OCI-LY1 (cell line): ENCODE measurements around the gene CFAP46.

Experiments used
- H2AFZ ChIP-seq: fragments of 200-600 bp; sonication (generic), shearing (Covaris generic); 2 replicates; pipeline ENCODE4 v1.6.0; 2014; ENCODE audit warnings: antibody characterized with exemption, mild to moderate bottlenecking, low read length
- H3F3A ChIP-seq: fragments of 200-600 bp; sonication (generic), shearing (Covaris generic); 2 replicates; pipeline ENCODE4 v1.6.0; 2014; ENCODE audit warnings: mild to moderate bottlenecking, antibody characterized with exemption, low read length, moderate library complexity; ENCODE audit not compliant: insufficient read depth
- H3K27ac ChIP-seq: fragments of 200-600 bp; sonication (generic); 2 replicates; pipeline ENCODE4 v1.5.1; 2014; ENCODE audit warnings: low read length, mixed run types, mild to moderate bottlenecking, low read depth; ENCODE audit not compliant: poor library complexity, severe bottlenecking
- H3K27me3 ChIP-seq: fragments of 200-600 bp; sonication (generic); 2 replicates; pipeline ENCODE4 v1.6.0; 2014; ENCODE audit warnings: antibody characterized with exemption, mild to moderate bottlenecking, low read length, moderate library complexity; ENCODE audit not compliant: insufficient read depth
- H3K36me3 ChIP-seq: fragments of 200-600 bp; sonication (generic); 2 replicates; pipeline ENCODE4 v1.6.1; 2014; ENCODE audit warnings: mild to moderate bottlenecking, antibody characterized with exemption, low read length, moderate library complexity, mixed read lengths; ENCODE audit not compliant: insufficient read depth
- H3K4me1 ChIP-seq: fragments of 200-600 bp; sonication (generic); 2 replicates; pipeline ENCODE4 v1.5.1; 2014; ENCODE audit warnings: mild to moderate bottlenecking, low read length, moderate library complexity; ENCODE audit not compliant: insufficient read depth, severe bottlenecking
- H3K4me2 ChIP-seq: fragments of 200-600 bp; sonication (generic), shearing (Covaris generic); 2 replicates; pipeline ENCODE4 v1.6.1; 2014; ENCODE audit warnings: low read length
- H3K4me3 ChIP-seq: fragments of 200-600 bp; sonication (generic); 2 replicates; pipeline ENCODE4 v1.5.1; 2014; ENCODE audit warnings: low read length, low read depth, mild to moderate bottlenecking, mixed read lengths; ENCODE audit not compliant: poor library complexity, severe bottlenecking
- H3K79me2 ChIP-seq: fragments of 200-600 bp; shearing (Covaris generic); 2 replicates; pipeline ENCODE4 v1.6.1; 2016; ENCODE audit warnings: mixed run types, low read length, mixed read lengths; ENCODE audit not compliant: insufficient read depth
- H3K9ac ChIP-seq: fragments of 200-600 bp; sonication (generic), shearing (Covaris generic); 2 replicates; pipeline ENCODE4 v1.6.1; 2014; ENCODE audit warnings: mild to moderate bottlenecking, low read length, mixed read lengths
- H3K9me2 ChIP-seq: fragments of 200-600 bp; sonication (generic), shearing (Covaris generic); 2 replicates; pipeline ENCODE4 v1.6.1; 2014; ENCODE audit warnings: low read depth, mild to moderate bottlenecking, low read length, mixed read lengths
- H3K9me3 ChIP-seq: fragments of 200-600 bp; shearing (Covaris generic); 2 replicates; pipeline ENCODE4 v1.6.1; 2014; ENCODE audit warnings: low read length, mixed read lengths
- H4K20me1 ChIP-seq: fragments of 200-600 bp; sonication (generic), shearing (Covaris generic); 2 replicates; pipeline ENCODE4 v1.6.0; 2016; ENCODE audit warnings: mild to moderate bottlenecking, low read length; ENCODE audit not compliant: insufficient read depth
- EZH2 ChIP-seq: fragments of 200-600 bp; sonication (generic), shearing (Covaris generic); IDR thresholded peaks from 2 replicates; pipeline ENCODE4 v1.8.0; 2017; ENCODE audit warnings: borderline replicate concordance, mixed run types, mild to moderate bottlenecking, antibody characterized with exemption, low read length, moderate library complexity, mixed read lengths
- TF ChIP-seq, protein P1 (sequence below): fragments of 200-600 bp; sonication (generic), shearing (Covaris generic); IDR thresholded peaks from 2 replicates; pipeline ENCODE4 v1.5.1; 2017; ENCODE audit warnings: mild to moderate bottlenecking, antibody characterized with exemption, low read length, moderate library complexity, mixed read lengths

The CFAP46 gene

GRCh38 chr10:132921818-132922807 lies 20.3 kb downstream of the CFAP46 start:
- Histone ChIP-seq H3K27ac (no peak overlapping the region), H3K36me3 (no peaks in the 10 kb centered on the region), H3K4me1 (no peaks in the 10 kb centered on the region), H3K4me2 (no peak overlapping the region), H3K79me2 (no peaks in the 10 kb centered on the region), H3K9me2 (no peaks in the 10 kb centered on the region), H3K4me3 (no peak overlapping the region), H3F3A (no peaks in the 10 kb centered on the region), H3K9me3 (no peaks in the 10 kb centered on the region), H3K27me3 (no peaks in the 10 kb centered on the region), H3K9ac (no peak overlapping the region), H4K20me1 (no peaks in the 10 kb centered on the region), H2AFZ (no peak overlapping the region)
- no peak for TF ChIP-seq EZH2
- TF ChIP-seq, protein P1, sequence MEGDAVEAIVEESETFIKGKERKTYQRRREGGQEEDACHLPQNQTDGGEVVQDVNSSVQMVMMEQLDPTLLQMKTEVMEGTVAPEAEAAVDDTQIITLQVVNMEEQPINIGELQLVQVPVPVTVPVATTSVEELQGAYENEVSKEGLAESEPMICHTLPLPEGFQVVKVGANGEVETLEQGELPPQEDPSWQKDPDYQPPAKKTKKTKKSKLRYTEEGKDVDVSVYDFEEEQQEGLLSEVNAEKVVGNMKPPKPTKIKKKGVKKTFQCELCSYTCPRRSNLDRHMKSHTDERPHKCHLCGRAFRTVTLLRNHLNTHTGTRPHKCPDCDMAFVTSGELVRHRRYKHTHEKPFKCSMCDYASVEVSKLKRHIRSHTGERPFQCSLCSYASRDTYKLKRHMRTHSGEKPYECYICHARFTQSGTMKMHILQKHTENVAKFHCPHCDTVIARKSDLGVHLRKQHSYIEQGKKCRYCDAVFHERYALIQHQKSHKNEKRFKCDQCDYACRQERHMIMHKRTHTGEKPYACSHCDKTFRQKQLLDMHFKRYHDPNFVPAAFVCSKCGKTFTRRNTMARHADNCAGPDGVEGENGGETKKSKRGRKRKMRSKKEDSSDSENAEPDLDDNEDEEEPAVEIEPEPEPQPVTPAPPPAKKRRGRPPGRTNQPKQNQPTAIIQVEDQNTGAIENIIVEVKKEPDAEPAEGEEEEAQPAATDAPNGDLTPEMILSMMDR, result no peak

- Histone ChIP-seq H4K20me1 (no peaks in the 10 kb centered on the region), H3F3A (no peaks in the 10 kb centered on the region), H3K9me2 (no peaks in the 10 kb centered on the region), H3K9ac (no peak overlapping the region), H3K9me3 (no peaks in the 10 kb centered on the region), H3K27me3 (no peaks in the 10 kb centered on the region), H2AFZ (no peak overlapping the region), H3K36me3 (no peaks in the 10 kb centered on the region), H3K4me2 (no peak overlapping the region), H3K79me2 (no peaks in the 10 kb centered on the region), H3K27ac (no peak overlapping the region), H3K4me1 (no peaks in the 10 kb centered on the region), H3K4me3 (no peak overlapping the region)
- TF ChIP-seq, protein P1, result no peak
- TF ChIP-seq EZH2, result no peak
These were observed 21.3 kb downstream of the CFAP46 start for GRCh38 chr10:132921086-132921485.

GRCh38 chr10:132920101-132920925 lies 22.1 kb downstream of the CFAP46 start:
- no peak overlapping the region for H3K4me3 ChIP-seq
- H3K4me2 ChIP-seq, result no peak overlapping the region
- no peaks in the 10 kb centered on the region for H3F3A ChIP-seq
- H3K27ac ChIP-seq, result no peak overlapping the region
- H2AFZ ChIP-seq, result no peak overlapping the region
- no peaks in the 10 kb centered on the region for H3K9me3 ChIP-seq
- H3K9ac ChIP-seq, result no peak overlapping the region
- no peaks in the 10 kb centered on the region for H3K4me1 ChIP-seq
- H3K27me3 ChIP-seq, result no peaks in the 10 kb centered on the region
- TF ChIP-seq, protein P1, result no peak
- TF ChIP-seq EZH2, result no peak
- H3K79me2 ChIP-seq, result no peaks in the 10 kb centered on the region
- H3K9me2 ChIP-seq, result no peaks in the 10 kb centered on the region
- H4K20me1 ChIP-seq, result no peaks in the 10 kb centered on the region
- H3K36me3 ChIP-seq, result no peaks in the 10 kb centered on the region
